ENCODE measurements around the gene AADACL2. TPM values are rescaled to one million over a fixed set of nuclear protein-coding genes. Genes with fewer than 3 reads are reported as not detected.

Gene AADACL2
- total RNA-seq, 2 donors from 2014 or later = not detected

- Histone ChIP-seq H3K27me3 (replicated peaks; ENCODE audit: insufficient read depth) (no peaks in the 10 kb centered on the region), H3K36me3 (no peaks in the 10 kb centered on the region), H3K4me3 (no peak overlapping the region), H3K9me3 (no peaks in the 10 kb centered on the region), H3K4me1 (ENCODE audit: control insufficient read depth in 1 of 2, low read depth in 2 of 2) (peaks cover 14 to 23% of the 10 kb centered on the region in 2 donors), H3K27ac (no peak overlapping the region)
- ATAC-seq (ENCODE audit: insufficient number of reproducible peaks, low FRiP score, low read depth) (no peak), DNase-seq (ENCODE audit: low spot score) (no peak)
- TF ChIP-seq, protein P1, sequence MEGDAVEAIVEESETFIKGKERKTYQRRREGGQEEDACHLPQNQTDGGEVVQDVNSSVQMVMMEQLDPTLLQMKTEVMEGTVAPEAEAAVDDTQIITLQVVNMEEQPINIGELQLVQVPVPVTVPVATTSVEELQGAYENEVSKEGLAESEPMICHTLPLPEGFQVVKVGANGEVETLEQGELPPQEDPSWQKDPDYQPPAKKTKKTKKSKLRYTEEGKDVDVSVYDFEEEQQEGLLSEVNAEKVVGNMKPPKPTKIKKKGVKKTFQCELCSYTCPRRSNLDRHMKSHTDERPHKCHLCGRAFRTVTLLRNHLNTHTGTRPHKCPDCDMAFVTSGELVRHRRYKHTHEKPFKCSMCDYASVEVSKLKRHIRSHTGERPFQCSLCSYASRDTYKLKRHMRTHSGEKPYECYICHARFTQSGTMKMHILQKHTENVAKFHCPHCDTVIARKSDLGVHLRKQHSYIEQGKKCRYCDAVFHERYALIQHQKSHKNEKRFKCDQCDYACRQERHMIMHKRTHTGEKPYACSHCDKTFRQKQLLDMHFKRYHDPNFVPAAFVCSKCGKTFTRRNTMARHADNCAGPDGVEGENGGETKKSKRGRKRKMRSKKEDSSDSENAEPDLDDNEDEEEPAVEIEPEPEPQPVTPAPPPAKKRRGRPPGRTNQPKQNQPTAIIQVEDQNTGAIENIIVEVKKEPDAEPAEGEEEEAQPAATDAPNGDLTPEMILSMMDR (IDR thresholded peaks at IDR 0.05) = no peak
These were observed 41.9 kb downstream of the AADACL2 start for GRCh38 chr3:151775314-151776258.

- Histone ChIP-seq H3K36me3 (no peaks in the 10 kb centered on the region), H3K9me3 (no peaks in the 10 kb centered on the region), H3K27me3 (replicated peaks; ENCODE audit: insufficient read depth) (no peaks in the 10 kb centered on the region), H3K4me3 (no peak overlapping the region), H3K27ac (no peak overlapping the region), H3K4me1 (ENCODE audit: control insufficient read depth in 1 of 2, low read depth in 2 of 2) (peaks cover 7 to 16% of the 10 kb centered on the region in 2 donors)
- ATAC-seq (ENCODE audit: insufficient number of reproducible peaks, low FRiP score, low read depth) (no peak), DNase-seq (ENCODE audit: low spot score) (no peak)
- TF ChIP-seq, protein P1 (IDR thresholded peaks at IDR 0.05) = no peak
These were observed 42.6 kb downstream of the AADACL2 start for GRCh38 chr3:151776259-151776740.

DNA sequence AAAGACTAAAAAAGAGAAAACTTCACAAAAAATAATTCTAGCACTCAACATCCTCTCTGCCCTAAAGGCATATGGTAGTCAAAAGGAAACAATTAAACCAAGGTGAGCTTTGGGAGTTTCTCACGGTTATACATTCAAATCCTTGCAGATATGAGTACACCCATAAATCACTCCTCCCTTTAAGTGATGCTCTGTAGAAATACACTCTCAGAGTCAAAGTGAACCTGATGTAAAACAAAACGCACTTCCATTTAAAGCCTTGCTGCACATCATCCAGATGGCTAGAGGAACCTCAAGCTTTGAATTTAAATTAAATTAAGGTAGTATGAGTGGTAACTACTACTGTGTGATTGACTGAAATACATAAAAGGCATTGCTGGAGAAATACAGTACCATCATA, 44.2 kb downstream of the AADACL2 start:
- TF ChIP-seq, protein P1 (IDR thresholded peaks at IDR 0.05) = no peak
- no peaks in the 10 kb centered on the region for H3K9me3 ChIP-seq
- DNase-seq (ENCODE audit: low spot score) = no peak
- H3K36me3 ChIP-seq = no peaks in the 10 kb centered on the region
- no peak overlapping the region for H3K4me3 ChIP-seq
- no peak overlapping the region for H3K27ac ChIP-seq
- no peak for ATAC-seq (ENCODE audit: insufficient number of reproducible peaks, low FRiP score, low read depth)
- H3K4me1 ChIP-seq (ENCODE audit: control insufficient read depth in 1 of 2, low read depth in 2 of 2) = peaks cover 0 to 3% of the 10 kb centered on the region in 2 donors
- no peaks in the 10 kb centered on the region for H3K27me3 ChIP-seq (replicated peaks; ENCODE audit: insufficient read depth)

DNA sequence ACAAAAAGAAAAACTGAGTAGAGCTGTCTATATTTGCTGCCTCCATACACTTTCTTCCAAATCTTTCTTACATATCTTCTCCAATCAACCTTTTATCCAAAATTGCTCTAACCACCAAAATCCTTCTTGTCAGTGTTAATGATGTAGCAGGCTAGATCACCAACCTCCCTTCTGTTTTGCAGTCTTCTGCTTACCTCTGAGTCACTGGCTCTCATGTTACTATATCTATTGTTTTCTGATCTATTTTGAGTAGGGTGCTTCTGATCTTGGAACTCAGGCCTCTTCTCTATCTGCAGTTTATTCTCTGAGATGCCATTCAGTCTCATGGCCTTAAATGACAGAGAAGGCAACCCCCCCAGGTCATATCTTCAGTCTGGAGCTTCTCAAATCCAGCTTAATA, 53.9 kb downstream of the AADACL2 start:
- no peaks in the 10 kb centered on the region for H3K4me1 ChIP-seq (ENCODE audit: control insufficient read depth in 1 of 2, low read depth in 2 of 2)
- H3K27ac ChIP-seq = no peak overlapping the region
- no peak overlapping the region for H3K4me3 ChIP-seq
- no peaks in the 10 kb centered on the region for H3K36me3 ChIP-seq
- DNase-seq (ENCODE audit: low spot score) (no peak), ATAC-seq (ENCODE audit: insufficient number of reproducible peaks, low FRiP score, low read depth) (no peak)
- H3K27me3 ChIP-seq (replicated peaks; ENCODE audit: insufficient read depth) = no peaks in the 10 kb centered on the region
- H3K9me3 ChIP-seq = no peaks in the 10 kb centered on the region
- TF ChIP-seq, protein P1 (IDR thresholded peaks at IDR 0.05) = no peak

DNA sequence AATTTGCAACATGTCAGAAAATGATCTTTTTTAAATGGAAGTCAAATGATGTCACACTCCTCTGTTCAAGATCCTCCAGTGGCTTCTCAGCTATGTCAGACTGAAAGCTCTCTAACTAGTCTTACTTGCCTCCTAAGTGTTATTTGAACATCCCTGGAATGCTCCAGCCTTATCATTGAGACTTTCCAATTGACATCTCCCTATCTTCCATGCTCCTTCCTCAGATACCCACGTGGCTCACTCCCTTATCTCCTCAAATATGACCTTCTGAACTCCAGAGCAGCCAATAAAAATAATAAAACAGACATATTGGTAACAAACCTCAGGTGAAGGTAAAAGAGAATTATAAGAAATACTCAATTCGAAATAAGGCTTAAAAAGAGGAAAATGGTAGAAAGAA, 54.7 kb downstream of the AADACL2 start:
- no peaks in the 10 kb centered on the region for H3K36me3 ChIP-seq
- no peak overlapping the region for H3K27ac ChIP-seq
- ATAC-seq (ENCODE audit: insufficient number of reproducible peaks, low FRiP score, low read depth) = no peak
- TF ChIP-seq, protein P1 (IDR thresholded peaks at IDR 0.05) = no peak
- H3K9me3 ChIP-seq = no peaks in the 10 kb centered on the region
- no peak for DNase-seq (ENCODE audit: low spot score)
- H3K4me3 ChIP-seq = no peak overlapping the region
- H3K4me1 ChIP-seq (ENCODE audit: control insufficient read depth in 1 of 2, low read depth in 2 of 2) = no peaks in the 10 kb centered on the region
- H3K27me3 ChIP-seq (replicated peaks; ENCODE audit: insufficient read depth) = no peaks in the 10 kb centered on the region

All from thoracic aorta (tissue), 2 donors.